Fibroblast of pulmonary artery (primary cell): ENCODE data around the gene DUS2.
"Not testable (repeated sequence)": the region's sequence is repeated elsewhere in the genome, so short reads cannot be mapped to it uniquely, and the experiment has no call there.

Source experiments
- DNase-seq: peaks from one replicate; pipeline ENCODE4 v3.0.0-alpha.2; 2010; ENCODE audit warnings: low read depth
- H3K4me3 ChIP-seq: replicated peaks from 2 replicates; pipeline ENCODE4 v1.5.1; 2011; ENCODE audit warnings: low read depth, mild to moderate bottlenecking, control low read depth, low read length, moderate library complexity
- CTCF ChIP-seq: IDR thresholded peaks from 2 replicates; pipeline ENCODE4 v1.5.1; 2011; ENCODE audit warnings: mild to moderate bottlenecking, control low read depth, low read length, inconsistent platforms; ENCODE audit errors: missing control alignments

The DUS2 gene

GRCh38 chr16:68093816-68094613 lies 70.9 kb downstream of the DUS2 start:
- peak; percentile 58 for TF ChIP-seq CTCF
- H3K4me3 ChIP-seq, result no peak overlapping the region
- DNase-seq, result peak; percentile 54

- DNase-seq, result no peak
- no peak for TF ChIP-seq CTCF
- no peak overlapping the region for H3K4me3 ChIP-seq
These were observed 71.5 kb downstream of the DUS2 start for GRCh38 chr16:68094614-68094934.

GRCh38 chr16:68096491-68096890 lies 73.4 kb downstream of the DUS2 start:
- TF ChIP-seq CTCF, result no peak
- H3K4me3 ChIP-seq, result no peak overlapping the region
- no peak for DNase-seq

- no peak overlapping the region for H3K4me3 ChIP-seq
- TF ChIP-seq CTCF, result no peak
- DNase-seq, result no peak
These were observed 74.0 kb downstream of the DUS2 start for GRCh38 chr16:68097088-68097487.

- no peak for TF ChIP-seq CTCF
- no peak overlapping the region for H3K4me3 ChIP-seq
- no peak for DNase-seq
These were observed 74.8 kb downstream of the DUS2 start for GRCh38 chr16:68097895-68098294.

- H3K4me3 ChIP-seq, result no peak overlapping the region
- TF ChIP-seq CTCF, result no peak
- no peak for DNase-seq
These were observed 77.4 kb downstream of the DUS2 start for GRCh38 chr16:68100488-68100887.

- no peak overlapping the region for H3K4me3 ChIP-seq
- DNase-seq, result no peak
- no peak for TF ChIP-seq CTCF
These were observed 82.5 kb downstream of the DUS2 start for GRCh38 chr16:68105611-68106010.

- not testable (repeated sequence) for H3K4me3 ChIP-seq, DNase-seq
These were observed 84.3 kb downstream of the DUS2 start for GRCh38 chr16:68107230-68107928.

- DNase-seq, H3K4me3 ChIP-seq: not testable (repeated sequence)
These were observed 86.1 kb downstream of the DUS2 start for GRCh38 chr16:68109156-68109555.

GRCh38 chr16:68110611-68111010 lies 87.5 kb downstream of the DUS2 start:
- not testable (repeated sequence) for DNase-seq, H3K4me3 ChIP-seq
